Measurements from ENCODE around the gene SAMD11.

Gene SAMD11

GRCh38 chr1:918843-919242 is 4.9 kb upstream of the SAMD11 start:
- no peak for DNase-seq

- DNase-seq, result no peak
Observed at GRCh38 chr1:919271-919872, 4.4 kb upstream of the SAMD11 start.

GRCh38 chr1:920010-920409 is 3.7 kb upstream of the SAMD11 start:
- DNase-seq, result no peak

- no peak for DNase-seq
Observed at GRCh38 chr1:920521-920920, 3.2 kb upstream of the SAMD11 start.

GRCh38 chr1:921011-921837 is 2.5 kb upstream of the SAMD11 start:
- DNase-seq, result peak; percentile 30

- DNase-seq, result no peak
Observed at GRCh38 chr1:923991-924655, 400 bp downstream of the SAMD11 start.

- no peak for DNase-seq
Observed at GRCh38 chr1:924656-925560, 1.2 kb downstream of the SAMD11 start.

GRCh38 chr1:925561-926421 is 2.1 kb downstream of the SAMD11 start:
- no peak for DNase-seq

- no peak for DNase-seq
Observed at GRCh38 chr1:927234-927633, 3.5 kb downstream of the SAMD11 start.

GRCh38 chr1:927748-928147 is 4.0 kb downstream of the SAMD11 start:
- DNase-seq, result no peak

- no peak for DNase-seq
Observed at GRCh38 chr1:928825-929661, 5.3 kb downstream of the SAMD11 start.

GRCh38 chr1:929712-930632 is 6.2 kb downstream of the SAMD11 start:
- no peak for DNase-seq

- DNase-seq, result no peak
Observed at GRCh38 chr1:930633-931138, 7.0 kb downstream of the SAMD11 start.

GRCh38 chr1:931380-932172 is 7.9 kb downstream of the SAMD11 start:
- no peak for DNase-seq

- DNase-seq, result no peak
Observed at GRCh38 chr1:932173-932510, 8.4 kb downstream of the SAMD11 start.

- no peak for DNase-seq
Observed at GRCh38 chr1:932776-933602, 9.3 kb downstream of the SAMD11 start.

- no peak for DNase-seq
Observed at GRCh38 chr1:933603-933940, 9.8 kb downstream of the SAMD11 start.
